ENCODE results near the gene TERT.

The TERT gene

DNA sequence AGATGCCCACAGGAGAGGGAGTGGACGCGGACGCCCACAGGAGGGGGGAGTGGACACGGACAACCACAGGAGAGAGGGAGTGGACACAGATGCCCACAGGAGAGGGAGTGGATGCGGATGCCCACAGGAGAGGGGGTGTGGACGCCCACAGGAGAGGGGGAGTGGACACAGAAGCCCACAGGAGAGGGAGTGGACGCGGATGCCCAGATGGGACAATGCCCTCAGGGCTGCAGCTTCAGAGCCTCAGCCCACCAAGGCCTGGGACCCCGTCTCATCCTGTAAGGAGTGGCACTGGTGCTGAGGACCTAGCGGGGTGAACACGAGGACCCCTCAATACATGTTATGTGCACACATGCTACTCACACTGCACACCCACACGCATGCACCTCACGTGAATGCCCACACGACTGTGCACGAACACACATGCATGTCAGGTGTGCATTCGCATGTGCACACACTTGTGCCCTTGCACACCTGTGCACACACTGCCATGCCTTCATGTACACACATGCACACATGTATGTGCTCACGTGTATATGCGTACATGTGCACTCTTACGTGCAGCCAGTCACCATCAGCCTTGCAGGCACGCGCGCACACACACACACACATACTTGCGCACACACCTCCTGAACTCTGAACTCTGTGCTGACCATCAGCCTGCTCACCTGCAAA is 34.9 kb downstream of the TERT start:
- no peak for DNase-seq (ENCODE audit: low read depth in 2 of 2)

DNA sequence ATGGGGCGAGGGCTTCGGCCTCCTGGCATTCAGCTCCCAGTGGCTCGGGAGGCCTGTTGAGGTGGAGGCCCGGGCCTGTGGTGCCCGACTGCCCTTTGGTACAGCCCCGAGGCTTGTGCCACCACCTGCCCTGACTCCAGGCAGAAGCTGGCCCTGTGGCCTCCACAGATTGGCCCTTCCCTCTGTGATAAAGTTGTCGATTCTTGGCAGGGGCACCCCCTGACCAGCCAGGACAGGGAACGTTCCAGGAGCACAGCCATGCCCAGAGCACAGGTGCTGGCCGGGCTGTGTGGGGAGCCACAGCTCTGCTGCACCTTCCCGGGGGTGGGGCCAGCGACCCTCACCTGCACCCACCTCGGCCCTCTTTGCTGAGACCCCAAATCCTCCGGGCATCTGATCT is 37.0 kb downstream of the TERT start:
- DNase-seq (ENCODE audit: low read depth in 2 of 2) = no peak

DNA sequence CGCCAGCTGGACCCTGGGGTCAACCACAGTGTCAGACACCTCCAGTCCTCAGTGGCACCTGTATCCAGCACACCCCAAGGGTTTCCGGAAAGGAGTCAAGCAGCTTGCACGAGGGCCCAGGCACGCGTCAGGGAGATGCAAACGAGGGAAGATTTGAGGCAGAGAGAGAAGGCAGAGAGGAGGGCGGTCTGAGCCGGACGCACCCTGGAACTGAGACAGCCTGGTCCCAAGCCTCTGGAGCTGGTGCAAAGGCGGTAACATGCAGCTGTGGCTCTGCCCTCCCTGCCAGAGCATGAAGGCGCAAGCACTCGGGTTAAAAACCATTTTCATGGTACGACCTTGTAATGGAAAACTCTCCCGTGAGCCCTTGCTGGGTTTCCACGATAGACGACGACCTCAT is 37.5 kb downstream of the TERT start:
- DNase-seq (ENCODE audit: low read depth in 2 of 2) = no peak

DNA sequence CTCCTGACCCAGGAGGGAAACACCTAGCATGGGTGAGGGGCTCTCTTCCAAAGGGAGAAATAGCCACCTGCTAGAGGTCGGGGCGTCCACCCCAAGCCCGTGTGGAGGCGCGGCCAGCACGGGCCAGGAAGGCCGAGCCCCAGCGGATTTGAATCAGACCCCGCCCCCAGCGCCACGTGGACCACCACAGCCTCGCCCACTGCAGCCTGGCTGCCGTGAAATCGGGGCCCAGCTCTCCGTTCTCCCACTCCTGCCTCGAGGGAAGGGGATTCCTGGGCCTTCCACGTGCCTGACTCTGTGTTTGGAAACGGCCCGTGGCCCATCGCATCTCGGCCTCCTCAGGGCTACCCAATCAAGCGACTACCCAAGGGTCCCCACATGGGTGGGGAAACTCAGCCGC is 38.1 kb downstream of the TERT start:
- no peak for DNase-seq (ENCODE audit: low read depth in 2 of 2)

DNA sequence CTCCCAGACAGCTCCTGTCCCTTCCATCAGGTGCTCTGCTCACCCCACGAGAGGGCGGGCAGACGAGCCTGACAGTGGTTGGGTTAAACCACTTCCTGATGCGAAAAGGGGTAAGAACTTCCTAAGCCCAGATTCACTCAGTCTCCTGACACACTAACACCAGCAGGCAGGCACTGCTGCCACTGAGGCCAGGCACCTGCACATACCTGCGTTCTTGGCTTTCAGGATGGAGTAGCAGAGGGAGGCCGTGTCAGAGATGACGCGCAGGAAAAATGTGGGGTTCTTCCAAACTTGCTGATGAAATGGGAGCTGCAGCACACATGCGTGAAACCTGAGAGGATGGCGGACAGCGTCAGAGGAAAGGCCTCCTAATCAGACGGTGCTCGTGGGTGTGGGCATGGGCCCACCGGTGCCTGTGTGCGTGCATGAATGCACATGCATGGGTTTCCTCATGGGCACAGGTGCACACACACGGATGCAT is 39.7 kb downstream of the TERT start:
- no peak for DNase-seq (ENCODE audit: low read depth in 2 of 2)

DNA sequence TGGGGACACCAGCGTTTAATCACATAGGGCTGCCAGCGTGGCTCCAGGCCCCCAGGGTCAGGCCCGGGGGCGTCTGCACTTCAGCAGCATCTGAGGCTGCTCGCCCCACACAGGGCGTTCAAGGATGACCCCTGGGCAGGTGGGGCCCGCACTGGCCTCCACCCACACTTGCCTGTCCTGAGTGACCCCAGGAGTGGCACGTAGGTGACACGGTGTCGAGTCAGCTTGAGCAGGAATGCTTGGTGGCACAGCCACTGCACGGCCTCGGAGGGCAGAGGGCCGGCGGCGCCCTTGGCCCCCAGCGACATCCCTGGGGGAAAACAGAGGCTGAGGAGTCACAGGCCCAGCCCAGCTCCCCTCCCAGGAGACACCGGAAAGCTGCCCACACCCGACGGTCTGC is 40.7 kb downstream of the TERT start:
- no peak for DNase-seq (ENCODE audit: low read depth in 2 of 2)

DNA sequence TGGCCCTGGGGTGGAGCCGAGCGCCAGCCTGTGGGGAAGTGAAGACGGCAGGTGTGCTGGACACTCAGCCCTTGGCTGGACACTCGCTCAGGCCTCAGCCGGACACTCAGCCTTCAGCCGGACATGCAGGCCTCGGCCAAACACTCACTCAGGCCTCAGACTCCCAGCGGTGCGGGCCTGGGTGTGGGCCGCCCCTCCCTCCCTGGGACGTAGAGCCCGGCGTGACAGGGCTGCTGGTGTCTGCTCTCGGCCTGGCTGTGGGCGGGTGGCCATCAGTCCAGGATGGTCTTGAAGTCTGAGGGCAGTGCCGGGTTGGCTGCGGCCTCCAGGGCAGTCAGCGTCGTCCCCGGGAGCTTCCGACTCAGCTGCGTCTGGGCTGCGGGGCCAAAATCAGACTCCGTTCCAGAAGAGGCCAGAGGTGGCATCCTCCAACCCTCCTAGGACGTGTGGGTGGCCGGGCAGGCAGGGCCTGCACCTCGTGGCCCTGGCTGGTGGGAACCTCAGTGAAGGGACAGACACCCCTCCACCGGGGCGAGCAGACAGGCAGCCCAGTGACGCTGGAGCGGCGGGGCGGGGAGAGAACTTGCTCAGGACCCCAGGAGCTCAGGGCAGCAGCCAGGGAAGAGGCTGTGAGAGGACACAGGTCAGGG is 41.3 kb downstream of the TERT start:
- no peak for DNase-seq (ENCODE audit: low read depth in 2 of 2)

DNA sequence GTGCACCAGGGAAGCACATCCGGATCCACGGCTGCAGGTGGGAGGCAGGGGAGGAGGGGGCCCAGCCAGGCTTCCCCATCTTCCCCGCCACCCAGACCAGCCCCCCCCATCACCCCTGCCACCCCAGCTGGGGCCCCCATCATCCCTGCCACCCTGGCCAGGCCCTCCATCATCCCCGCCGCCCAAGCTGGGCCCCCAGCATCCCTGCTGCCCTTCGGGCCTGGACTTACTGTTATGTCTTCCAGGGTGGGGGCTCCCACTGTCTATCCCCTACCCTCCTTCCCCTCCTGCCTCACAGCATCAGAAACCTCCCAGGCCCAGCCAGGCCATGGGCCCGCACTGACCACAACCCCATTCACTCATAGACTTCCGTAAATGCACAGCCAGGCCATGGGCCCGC is 42.2 kb downstream of the TERT start:
- no peak for DNase-seq (ENCODE audit: low read depth in 2 of 2)

DNA sequence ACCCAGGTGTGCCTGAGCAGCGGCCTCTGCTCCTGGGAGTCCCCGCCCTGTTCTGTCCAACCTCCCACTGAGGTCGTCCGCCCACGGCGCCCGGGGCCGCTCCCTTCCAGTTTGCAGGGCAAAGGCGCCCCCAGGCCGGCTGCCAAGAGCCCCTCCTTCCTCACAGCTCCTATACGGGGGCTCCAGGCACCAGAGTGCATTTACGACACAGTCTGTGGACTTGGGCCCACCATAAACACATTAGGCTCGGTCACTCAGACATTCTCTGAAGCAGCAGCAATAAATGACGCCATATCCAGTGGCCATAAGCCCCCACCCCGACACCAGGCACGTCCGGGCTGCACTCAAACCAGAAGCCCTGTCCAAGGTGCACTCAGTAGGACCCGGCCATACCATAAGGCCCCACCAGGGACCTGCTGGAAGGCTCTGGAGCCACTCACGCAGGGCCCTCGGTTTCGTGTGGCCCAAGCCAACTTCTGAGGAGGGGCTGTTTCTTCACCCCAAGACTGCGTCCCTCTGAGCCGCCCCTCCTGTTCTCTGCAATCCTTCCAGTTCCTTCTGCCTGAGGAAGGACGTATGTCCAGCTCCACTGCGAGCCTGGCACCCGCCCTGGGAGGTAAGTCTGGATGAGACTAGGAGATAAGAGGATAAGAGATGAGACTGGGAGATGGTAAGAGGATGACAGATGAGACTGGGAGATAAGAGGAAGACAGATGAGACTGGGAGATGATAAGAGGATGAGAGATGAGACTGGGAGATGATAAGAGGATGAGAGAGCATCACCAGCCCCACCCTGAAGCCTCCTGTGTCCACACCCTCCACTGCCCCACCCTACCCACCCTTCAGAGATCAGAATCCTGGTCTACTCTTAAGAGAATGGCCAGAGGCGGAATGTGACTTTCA is 42.9 kb downstream of the TERT start:
- no peak for DNase-seq (ENCODE audit: low read depth in 2 of 2)

DNA sequence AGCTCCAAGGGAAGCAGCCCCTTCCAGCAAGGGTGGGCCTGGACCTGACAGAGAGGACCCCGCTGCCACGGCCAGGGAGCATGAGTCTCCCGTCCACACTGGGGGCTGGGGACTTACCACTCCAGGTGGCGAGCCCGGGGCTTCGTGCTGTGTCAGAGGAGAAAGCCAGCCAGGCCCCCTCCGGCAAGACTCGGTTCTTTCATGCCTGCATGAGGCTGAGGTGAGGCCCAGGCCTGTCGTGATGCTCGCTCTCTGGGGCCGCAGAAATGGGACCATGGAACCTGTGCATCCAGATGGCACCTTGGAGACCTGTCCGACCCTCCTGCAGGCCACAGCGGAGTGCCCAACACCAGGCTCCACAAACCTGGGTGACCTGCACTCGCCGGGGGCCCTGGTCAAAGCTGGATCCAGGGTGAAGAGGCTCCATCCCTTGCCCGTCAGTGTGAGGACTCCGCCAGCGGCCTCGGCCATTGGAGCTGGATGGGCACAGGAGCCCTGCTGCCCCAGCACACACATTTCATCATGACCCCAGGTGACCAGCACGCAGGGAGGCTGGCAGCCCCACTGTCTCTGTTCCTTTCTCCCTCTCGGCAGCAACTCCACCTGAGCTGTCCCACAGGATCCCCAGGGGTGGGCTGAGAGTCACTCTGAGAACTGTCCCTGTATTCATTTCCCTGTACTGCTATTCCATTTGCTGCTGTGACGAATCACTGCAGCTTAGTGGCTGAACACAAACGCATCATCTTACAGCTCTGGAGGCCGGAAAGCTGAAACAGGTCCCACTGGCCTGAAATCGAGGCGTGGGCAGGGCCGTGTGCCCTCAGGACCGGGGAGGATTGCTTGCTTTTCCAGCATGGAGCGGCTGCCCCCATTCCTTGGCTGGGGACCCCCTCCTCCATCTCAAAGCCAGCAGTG is 45.2 kb downstream of the TERT start:
- DNase-seq (ENCODE audit: low read depth in 2 of 2) = no peak

DNA sequence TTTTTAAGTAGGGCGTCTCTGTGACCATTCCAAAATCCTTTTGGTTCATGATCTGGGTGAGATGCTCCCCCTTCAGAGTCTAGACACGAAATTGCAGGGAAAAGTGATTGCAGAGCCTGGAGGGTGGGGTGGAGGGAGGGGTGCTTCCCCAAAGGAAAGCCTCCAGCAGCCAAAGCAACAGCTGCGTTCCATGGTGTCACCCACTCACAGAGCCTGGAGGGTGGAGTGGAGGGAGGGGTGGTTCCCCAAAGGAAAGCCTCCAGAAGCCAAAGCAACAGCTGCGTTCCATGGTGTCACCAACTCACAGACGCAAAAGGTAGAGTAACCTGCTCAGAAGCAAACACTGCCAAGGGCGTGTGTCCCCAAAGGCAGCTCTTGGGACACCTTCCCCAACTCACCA is 47.1 kb downstream of the TERT start:
- DNase-seq (ENCODE audit: low read depth in 2 of 2) = no peak

DNA sequence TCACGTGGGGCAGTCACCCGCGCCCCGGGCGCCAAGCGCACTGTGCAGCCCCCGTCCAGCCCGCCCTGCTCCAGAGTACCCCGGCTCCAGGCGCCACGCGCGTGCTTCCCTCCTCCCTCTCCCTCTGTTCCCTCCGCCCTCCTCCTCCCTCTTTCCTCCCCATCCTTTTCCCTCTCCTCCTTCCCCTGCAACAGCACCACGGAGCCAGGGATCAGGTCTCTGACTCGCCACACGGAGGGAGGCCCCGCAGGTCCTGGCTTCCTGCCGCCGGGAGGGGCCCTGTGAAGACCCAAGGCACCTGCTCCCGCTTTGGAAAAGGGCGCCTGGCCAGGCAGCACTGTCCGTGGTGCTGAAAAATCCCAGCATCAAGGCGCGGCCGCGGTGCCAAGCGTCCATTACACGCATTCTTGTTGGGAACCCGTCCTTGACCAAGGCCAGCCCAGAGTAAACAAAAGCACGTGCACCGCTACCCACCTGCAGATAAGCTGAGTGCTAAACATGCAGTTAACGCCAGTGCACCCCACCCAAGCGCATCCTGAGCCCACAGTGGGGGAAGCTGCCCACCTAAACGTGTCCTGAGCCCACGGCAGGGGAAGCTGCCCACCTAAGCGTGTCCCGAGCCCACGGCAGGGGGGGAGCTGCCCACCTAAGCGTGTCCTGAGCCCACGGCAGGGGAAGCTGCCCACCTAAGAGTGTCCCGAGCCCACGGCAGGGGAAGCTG is 48.0 kb downstream of the TERT start:
- DNase-seq (ENCODE audit: low read depth in 2 of 2) = no peak

DNA sequence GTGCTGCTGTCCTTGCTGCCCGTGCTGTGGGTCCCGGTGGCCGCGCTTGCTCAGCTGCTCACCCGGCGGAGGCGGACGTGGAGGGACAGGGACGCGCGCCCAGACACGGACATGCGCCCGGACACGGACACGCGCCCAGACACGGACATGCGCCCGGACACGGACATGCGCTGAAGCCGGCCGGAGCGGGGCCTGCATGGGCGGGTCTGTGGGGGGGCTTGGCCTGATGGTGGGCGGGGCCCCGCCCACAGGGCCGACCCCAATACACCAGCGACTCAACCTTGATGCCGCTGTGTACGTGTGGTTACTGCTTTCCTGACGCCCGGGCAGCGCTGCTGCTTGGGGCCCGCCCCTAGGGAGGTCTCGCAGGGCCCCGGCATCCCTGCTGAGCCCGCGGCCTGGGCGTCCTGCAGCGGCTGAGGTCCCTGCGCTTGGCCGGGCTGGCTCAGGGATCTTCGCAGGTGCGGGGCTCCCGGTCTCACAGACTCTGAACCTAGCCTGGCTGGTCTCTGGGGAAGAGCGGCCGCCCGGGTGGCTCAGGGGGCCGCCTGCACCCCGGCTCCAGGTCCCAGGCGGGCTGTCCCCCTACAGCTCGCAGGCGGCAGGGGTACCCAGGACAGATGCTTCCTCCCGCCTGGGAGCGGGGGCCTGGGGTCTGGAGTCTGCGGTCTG is 48.8 kb downstream of the TERT start:
- DNase-seq (ENCODE audit: low read depth in 2 of 2) = no peak

DNA sequence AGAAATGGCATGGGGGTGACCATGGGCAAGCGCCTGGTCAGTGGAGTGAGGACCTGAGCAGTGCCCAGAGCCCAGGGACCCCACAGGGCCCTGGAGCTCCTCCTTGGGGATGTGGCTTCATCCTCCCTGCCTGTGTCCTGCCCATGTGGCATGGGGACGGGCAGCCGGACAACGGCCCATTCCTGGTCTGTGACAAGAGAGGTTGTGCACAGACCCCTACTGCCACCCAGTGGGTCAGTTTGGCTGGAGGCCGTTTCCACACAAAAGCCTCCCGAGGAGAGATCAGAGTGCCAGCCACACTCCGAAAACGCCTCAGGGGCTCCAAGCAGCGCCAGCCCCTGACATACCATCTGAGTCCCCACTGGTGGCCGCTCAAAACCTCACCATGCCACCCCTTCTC is 49.9 kb downstream of the TERT start:
- DNase-seq (ENCODE audit: low read depth in 2 of 2) = no peak

DNA sequence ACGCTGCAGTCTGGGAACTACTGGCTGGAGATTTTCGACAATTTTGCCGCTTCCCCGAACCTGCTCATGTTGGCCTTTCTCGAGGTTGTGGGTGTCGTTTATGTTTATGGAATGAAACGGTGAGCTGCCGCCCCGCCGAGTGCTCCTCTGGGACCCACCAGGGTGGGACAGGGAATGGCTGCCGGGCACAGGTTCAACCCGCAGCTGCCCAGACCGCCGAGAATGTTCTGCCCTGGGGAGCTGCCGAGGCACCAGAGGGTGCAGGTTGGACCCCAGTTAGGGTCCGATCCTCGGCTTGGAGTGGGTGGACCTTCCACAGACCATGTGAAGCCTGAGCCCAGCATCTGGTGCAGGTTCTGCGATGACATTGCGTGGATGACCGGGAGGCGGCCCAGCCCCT is 50.6 kb downstream of the TERT start:
- DNase-seq (ENCODE audit: low read depth in 2 of 2) = no peak

DNA sequence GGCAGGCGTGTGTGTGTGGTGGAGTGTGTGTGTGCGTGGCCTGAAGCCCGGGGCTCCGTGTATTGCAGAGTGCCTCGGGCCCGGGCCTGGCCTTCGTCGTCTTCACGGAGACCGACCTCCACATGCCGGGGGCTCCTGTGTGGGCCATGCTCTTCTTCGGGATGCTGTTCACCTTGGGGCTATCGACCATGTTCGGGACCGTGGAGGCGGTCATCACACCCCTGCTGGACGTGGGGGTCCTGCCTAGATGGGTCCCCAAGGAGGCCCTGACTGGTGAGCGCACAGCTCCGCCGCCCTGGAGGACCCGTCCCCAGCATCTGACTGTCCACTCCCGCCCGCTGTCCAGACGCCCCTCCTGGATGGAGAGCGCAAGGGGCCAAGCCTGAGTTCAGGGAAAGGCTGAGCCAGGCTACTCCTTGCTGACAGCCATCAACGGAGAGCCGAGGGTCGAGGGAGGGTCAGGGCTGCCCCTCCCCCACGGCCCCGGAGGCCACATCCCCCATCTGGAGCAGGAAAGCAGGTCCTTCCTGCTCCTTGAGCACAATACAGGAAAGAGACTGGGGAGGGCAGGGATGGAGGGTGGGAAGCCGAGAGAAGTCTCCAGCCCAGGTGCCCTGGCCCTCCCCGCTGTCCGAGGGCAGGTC is 51.3 kb downstream of the TERT start:
- DNase-seq (ENCODE audit: low read depth in 2 of 2) = no peak

DNA sequence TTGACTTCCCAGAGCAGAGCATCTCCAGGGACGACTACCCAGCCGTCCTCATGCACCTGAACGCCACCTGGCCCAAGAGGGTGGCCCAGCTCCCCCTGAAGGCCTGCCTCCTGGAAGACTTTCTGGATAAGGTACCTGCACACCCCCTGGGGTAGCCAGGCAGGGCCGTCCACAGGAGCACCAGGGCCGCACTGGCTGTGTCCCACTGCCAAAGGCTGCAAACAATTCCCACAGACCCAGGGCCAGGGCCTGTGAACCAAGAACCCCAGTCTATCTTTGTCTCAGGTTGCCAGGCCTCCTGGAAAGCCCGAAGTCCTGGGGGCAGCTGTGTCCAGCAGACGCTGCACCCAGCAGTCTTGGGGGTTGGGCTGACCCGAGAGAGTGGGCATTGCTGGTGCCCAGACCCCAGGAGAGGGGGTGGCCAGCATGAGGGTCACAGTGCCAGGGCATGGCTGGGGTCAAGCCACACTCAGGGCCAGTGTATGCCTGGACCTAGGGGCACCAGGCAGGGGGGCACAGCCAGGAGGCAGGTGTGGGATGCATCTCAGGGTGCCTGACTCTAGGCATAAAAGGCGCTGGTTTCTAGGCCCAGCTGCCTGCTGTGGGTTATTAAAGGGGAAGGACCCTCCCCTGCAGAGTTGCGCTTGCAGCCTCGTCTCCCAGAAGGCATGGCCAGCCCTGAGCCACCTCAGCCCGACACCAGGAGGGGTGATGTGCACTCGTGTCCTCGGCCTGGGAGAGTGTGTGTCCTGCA is 52.0 kb downstream of the TERT start:
- DNase-seq (ENCODE audit: low read depth in 2 of 2) = no peak

DNA sequence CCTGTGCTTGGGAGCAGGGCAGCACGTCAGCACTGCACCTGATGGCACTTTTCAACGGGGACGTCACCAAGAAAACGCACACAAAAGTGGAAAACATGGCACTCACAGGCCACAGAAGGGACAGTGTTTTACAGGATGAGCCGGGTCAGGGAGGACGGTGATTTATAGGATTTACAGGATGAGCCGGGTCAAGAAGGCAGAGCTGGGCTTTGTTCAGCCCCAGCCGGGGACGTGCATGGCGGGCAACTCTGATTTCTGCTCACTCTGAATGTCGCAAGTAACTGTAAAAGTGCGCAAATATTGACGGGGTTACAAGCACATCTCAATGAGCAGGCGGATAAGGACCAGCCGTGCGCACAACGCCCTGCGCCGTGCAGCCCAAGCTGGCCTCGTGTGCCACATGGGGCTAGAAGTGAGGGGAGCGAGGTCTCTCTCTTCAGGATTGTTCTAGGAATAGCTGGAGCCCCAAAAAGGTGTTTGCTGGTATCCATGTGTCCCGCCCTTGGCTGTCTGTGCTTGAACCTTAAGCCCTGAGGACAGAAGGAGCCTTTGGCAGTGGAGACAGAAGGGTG is 53.3 kb downstream of the TERT start:
- no peak for DNase-seq (ENCODE audit: low read depth in 2 of 2)
